ENCODE data around the gene MAN1A1.

Gene MAN1A1

GRCh38 chr6:119230160-119230559 is 119.4 kb downstream of the MAN1A1 start:
- TF ChIP-seq SPI1 (IDR thresholded peaks at IDR 0.05; ENCODE audit: borderline replicate concordance, low read depth) (no peak), REST (IDR thresholded peaks at IDR 0.05; ENCODE audit: insufficient replicate concordance, low read depth) (no peak), GABPA (IDR thresholded peaks at IDR 0.05; ENCODE audit: low read depth) (no peak), POLR2AphosphoS5 (IDR thresholded peaks at IDR 0.05; ENCODE audit: low read depth) (no peak)
- TF ChIP-seq, protein P1, sequence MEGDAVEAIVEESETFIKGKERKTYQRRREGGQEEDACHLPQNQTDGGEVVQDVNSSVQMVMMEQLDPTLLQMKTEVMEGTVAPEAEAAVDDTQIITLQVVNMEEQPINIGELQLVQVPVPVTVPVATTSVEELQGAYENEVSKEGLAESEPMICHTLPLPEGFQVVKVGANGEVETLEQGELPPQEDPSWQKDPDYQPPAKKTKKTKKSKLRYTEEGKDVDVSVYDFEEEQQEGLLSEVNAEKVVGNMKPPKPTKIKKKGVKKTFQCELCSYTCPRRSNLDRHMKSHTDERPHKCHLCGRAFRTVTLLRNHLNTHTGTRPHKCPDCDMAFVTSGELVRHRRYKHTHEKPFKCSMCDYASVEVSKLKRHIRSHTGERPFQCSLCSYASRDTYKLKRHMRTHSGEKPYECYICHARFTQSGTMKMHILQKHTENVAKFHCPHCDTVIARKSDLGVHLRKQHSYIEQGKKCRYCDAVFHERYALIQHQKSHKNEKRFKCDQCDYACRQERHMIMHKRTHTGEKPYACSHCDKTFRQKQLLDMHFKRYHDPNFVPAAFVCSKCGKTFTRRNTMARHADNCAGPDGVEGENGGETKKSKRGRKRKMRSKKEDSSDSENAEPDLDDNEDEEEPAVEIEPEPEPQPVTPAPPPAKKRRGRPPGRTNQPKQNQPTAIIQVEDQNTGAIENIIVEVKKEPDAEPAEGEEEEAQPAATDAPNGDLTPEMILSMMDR (IDR thresholded peaks at IDR 0.05; ENCODE audit: insufficient read depth, low read length): no peak
- Histone ChIP-seq H3K4me3 (replicated peaks; ENCODE audit: insufficient read depth, low read length) (no peak overlapping the region), H3K27ac (replicated peaks) (no peak overlapping the region), H3K27me3 (ENCODE audit: insufficient read depth, poor library complexity, severe bottlenecking) (no peaks in the 10 kb centered on the region)
- DNase-seq (ENCODE audit: low read depth in 1 of 2, low spot score in 1 of 2): no peak

DNA sequence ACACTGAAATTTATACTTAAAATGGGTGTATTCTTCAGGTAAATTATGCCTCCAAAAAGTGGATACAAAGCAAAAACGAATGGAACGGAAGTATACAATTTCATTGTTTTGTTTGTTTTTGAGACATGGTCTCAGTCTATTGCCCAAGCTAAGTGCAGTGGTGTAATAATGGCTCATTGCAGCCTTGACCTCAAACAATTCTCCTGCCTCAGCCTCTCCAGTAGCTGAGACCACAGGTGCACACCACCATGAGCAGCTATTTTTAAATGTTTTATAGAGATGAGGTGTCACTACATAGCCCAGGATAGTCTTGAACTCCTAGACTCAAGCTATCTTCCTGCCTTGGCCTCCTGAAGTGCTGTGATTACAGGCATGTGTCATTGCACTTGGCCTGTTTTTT is 122.2 kb downstream of the MAN1A1 start:
- no peak overlapping the region for H3K4me3 ChIP-seq (replicated peaks; ENCODE audit: insufficient read depth, low read length)
- no peak overlapping the region for H3K27ac ChIP-seq (replicated peaks)
- no peaks in the 10 kb centered on the region for H3K27me3 ChIP-seq (ENCODE audit: insufficient read depth, poor library complexity, severe bottlenecking)
- TF ChIP-seq, protein P1 (IDR thresholded peaks at IDR 0.05; ENCODE audit: insufficient read depth, low read length): no peak
- no peak for TF ChIP-seq REST (IDR thresholded peaks at IDR 0.05; ENCODE audit: insufficient replicate concordance, low read depth)
- no peak for TF ChIP-seq GABPA (IDR thresholded peaks at IDR 0.05; ENCODE audit: low read depth)
- TF ChIP-seq SPI1 (IDR thresholded peaks at IDR 0.05; ENCODE audit: borderline replicate concordance, low read depth): no peak
- TF ChIP-seq POLR2AphosphoS5 (IDR thresholded peaks at IDR 0.05; ENCODE audit: low read depth): no peak
- DNase-seq (ENCODE audit: low read depth in 1 of 2, low spot score in 1 of 2): no peak

- no peaks in the 10 kb centered on the region for H3K27me3 ChIP-seq (ENCODE audit: insufficient read depth, poor library complexity, severe bottlenecking)
- no peak for DNase-seq (ENCODE audit: low read depth in 1 of 2, low spot score in 1 of 2)
- TF ChIP-seq GABPA (IDR thresholded peaks at IDR 0.05; ENCODE audit: low read depth) (no peak), SPI1 (IDR thresholded peaks at IDR 0.05; ENCODE audit: borderline replicate concordance, low read depth) (no peak), REST (IDR thresholded peaks at IDR 0.05; ENCODE audit: insufficient replicate concordance, low read depth) (no peak), POLR2AphosphoS5 (IDR thresholded peaks at IDR 0.05; ENCODE audit: low read depth) (no peak)
- TF ChIP-seq, protein P1 (IDR thresholded peaks at IDR 0.05; ENCODE audit: insufficient read depth, low read length): no peak
- H3K27ac ChIP-seq (replicated peaks): no peak overlapping the region
- H3K4me3 ChIP-seq (replicated peaks; ENCODE audit: insufficient read depth, low read length): no peak overlapping the region
Observed at GRCh38 chr6:119226089-119226488, 123.5 kb downstream of the MAN1A1 start.

Measured in HL-60 (cell line).